GM23338 (cell line): ENCODE measurements around the gene STK32C.

ENCODE experiments used
- CREB1 ChIP-seq: fragments of 250-450 bp; sonication (Bioruptor Pico); IDR thresholded peaks from 2 replicates; pipeline ENCODE4 v1.5.0; 2020; ENCODE audit warnings: low read depth, mild to moderate bottlenecking, moderate library complexity
- EZH2 ChIP-seq: fragments of 200-600 bp; sonication (generic); IDR thresholded peaks from one replicate; pipeline ENCODE4 v1.8.0; 2017; ENCODE audit warnings: antibody characterized with exemption, mild to moderate bottlenecking, low read depth; ENCODE audit not compliant: unreplicated experiment
- EZH2phosphoT487 ChIP-seq: fragments of 200-600 bp; sonication (generic); IDR thresholded peaks from one replicate; pipeline ENCODE4 v1.8.1; 2018; ENCODE audit warnings: antibody characterized with exemption; ENCODE audit not compliant: unreplicated experiment
- JUNB ChIP-seq: IDR thresholded peaks from one replicate; pipeline ENCODE4 v1.6.1; 2016; ENCODE audit warnings: antibody characterized with exemption; ENCODE audit not compliant: unreplicated experiment
- NANOG ChIP-seq: IDR thresholded peaks from 2 replicates; pipeline ENCODE4 v1.6.1; 2016; ENCODE audit warnings: antibody characterized with exemption, borderline replicate concordance
- POLR2AphosphoS5 ChIP-seq: IDR thresholded peaks from 2 replicates; pipeline ENCODE4 v1.6.1; 2016; ENCODE audit warnings: antibody characterized with exemption, low read depth
- TF ChIP-seq, protein P1 (sequence below): IDR thresholded peaks from one replicate; pipeline ENCODE4 v1.6.1; 2018; ENCODE audit warnings: antibody characterized with exemption; ENCODE audit not compliant: unreplicated experiment
- TF ChIP-seq, protein P2 (sequence below), 2 experiments: fragments of 200-600 bp in 1 of 2; sonication (generic) in 1 of 2; conservative IDR thresholded peaks; 2 replicates each; pipeline versions ENCODE4 v1.5.1 to v1.6.1; 2016 to 2017; ENCODE audit warnings: antibody characterized with exemption in 2 of 2, low read depth in 2 of 2, mild to moderate bottlenecking in 2 of 2, moderate library complexity in 1 of 2
- TF ChIP-seq, protein P3 (sequence below): IDR thresholded peaks from 2 replicates; pipeline ENCODE4 v1.6.1; 2016; ENCODE audit warnings: antibody characterized with exemption

DNA sequence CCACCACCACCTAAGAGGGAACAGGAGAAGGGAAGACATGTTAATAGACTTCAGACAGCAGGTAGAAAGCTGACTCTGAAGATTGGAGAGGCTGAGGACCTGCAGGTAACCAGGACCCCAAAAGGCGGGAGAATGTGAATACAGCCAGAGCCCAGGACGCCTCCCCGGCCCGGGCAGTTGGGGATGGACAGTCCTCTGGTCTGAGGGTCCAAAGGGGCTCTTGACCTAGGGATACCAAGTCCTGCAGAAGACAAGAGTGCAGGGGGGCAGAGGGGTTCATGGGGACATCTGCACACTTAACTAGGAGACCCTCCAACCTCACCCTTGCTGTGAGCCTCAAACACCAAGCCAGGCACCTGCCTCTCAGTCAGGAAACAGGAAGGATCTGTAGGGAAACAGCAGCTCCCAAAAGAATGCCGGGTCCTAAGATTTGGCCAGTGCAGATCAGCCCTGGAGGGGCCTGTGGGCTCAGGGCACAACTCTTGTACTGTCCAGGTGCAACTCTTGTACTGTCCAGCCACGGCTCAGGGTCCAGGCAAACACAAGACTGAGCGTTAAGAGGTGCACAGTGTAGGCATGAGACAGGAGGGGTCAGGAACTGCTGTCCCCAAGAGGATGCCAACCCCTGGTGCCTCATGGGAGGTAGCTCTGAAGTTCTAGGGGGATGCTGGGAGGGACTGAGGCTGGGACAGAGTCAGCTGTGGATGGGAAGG is 2.3 kb upstream of the STK32C start:
- TF ChIP-seq, protein P1, sequence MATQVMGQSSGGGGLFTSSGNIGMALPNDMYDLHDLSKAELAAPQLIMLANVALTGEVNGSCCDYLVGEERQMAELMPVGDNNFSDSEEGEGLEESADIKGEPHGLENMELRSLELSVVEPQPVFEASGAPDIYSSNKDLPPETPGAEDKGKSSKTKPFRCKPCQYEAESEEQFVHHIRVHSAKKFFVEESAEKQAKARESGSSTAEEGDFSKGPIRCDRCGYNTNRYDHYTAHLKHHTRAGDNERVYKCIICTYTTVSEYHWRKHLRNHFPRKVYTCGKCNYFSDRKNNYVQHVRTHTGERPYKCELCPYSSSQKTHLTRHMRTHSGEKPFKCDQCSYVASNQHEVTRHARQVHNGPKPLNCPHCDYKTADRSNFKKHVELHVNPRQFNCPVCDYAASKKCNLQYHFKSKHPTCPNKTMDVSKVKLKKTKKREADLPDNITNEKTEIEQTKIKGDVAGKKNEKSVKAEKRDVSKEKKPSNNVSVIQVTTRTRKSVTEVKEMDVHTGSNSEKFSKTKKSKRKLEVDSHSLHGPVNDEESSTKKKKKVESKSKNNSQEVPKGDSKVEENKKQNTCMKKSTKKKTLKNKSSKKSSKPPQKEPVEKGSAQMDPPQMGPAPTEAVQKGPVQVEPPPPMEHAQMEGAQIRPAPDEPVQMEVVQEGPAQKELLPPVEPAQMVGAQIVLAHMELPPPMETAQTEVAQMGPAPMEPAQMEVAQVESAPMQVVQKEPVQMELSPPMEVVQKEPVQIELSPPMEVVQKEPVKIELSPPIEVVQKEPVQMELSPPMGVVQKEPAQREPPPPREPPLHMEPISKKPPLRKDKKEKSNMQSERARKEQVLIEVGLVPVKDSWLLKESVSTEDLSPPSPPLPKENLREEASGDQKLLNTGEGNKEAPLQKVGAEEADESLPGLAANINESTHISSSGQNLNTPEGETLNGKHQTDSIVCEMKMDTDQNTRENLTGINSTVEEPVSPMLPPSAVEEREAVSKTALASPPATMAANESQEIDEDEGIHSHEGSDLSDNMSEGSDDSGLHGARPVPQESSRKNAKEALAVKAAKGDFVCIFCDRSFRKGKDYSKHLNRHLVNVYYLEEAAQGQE = no peak
- TF ChIP-seq NANOG = no peak
- TF ChIP-seq POLR2AphosphoS5 = no peak
- TF ChIP-seq, protein P2, sequence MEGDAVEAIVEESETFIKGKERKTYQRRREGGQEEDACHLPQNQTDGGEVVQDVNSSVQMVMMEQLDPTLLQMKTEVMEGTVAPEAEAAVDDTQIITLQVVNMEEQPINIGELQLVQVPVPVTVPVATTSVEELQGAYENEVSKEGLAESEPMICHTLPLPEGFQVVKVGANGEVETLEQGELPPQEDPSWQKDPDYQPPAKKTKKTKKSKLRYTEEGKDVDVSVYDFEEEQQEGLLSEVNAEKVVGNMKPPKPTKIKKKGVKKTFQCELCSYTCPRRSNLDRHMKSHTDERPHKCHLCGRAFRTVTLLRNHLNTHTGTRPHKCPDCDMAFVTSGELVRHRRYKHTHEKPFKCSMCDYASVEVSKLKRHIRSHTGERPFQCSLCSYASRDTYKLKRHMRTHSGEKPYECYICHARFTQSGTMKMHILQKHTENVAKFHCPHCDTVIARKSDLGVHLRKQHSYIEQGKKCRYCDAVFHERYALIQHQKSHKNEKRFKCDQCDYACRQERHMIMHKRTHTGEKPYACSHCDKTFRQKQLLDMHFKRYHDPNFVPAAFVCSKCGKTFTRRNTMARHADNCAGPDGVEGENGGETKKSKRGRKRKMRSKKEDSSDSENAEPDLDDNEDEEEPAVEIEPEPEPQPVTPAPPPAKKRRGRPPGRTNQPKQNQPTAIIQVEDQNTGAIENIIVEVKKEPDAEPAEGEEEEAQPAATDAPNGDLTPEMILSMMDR (conservative IDR thresholded peaks at IDR 0.05; ENCODE audit: low read depth in 2 of 2) = no peak
- no peak for TF ChIP-seq JUNB
- TF ChIP-seq EZH2 = no peak
- TF ChIP-seq EZH2phosphoT487 = no peak
- TF ChIP-seq, protein P3, sequence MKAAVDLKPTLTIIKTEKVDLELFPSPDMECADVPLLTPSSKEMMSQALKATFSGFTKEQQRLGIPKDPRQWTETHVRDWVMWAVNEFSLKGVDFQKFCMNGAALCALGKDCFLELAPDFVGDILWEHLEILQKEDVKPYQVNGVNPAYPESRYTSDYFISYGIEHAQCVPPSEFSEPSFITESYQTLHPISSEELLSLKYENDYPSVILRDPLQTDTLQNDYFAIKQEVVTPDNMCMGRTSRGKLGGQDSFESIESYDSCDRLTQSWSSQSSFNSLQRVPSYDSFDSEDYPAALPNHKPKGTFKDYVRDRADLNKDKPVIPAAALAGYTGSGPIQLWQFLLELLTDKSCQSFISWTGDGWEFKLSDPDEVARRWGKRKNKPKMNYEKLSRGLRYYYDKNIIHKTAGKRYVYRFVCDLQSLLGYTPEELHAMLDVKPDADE = no peak
- no peak for TF ChIP-seq CREB1 (CRISPR knock-in tag)
